ENCODE data around the gene VSIG1.

The VSIG1 gene

GRCh38 chrX:108044554-108045256 is at the start of gene VSIG1:
Gene VSIG1, plus strand, starts transcription at chrX:108045065. Its CDS starts 66 bp downstream, at chrX:108045131.
- no peak for DNase-seq

GRCh38 chrX:107996124-107996523 is 48.7 kb upstream of the VSIG1 start:
- no peak for DNase-seq

- DNase-seq, result peak; percentile 93
Measured at GRCh38 chrX:108000751-108001150, 44.1 kb upstream of the VSIG1 start.

- peak; percentile 78 for DNase-seq
Measured at GRCh38 chrX:108001218-108001814, 43.5 kb upstream of the VSIG1 start.

- no peak for DNase-seq
Measured at GRCh38 chrX:108018656-108019381, 26.0 kb upstream of the VSIG1 start.

GRCh38 chrX:108019382-108019875 is 25.4 kb upstream of the VSIG1 start:
- DNase-seq, result no peak

GRCh38 chrX:108020631-108021030 is 24.2 kb upstream of the VSIG1 start:
- DNase-seq, result peak; percentile 14

- DNase-seq, result no peak
Measured at GRCh38 chrX:108022491-108023089, 22.3 kb upstream of the VSIG1 start.

- DNase-seq, result no peak
Measured at GRCh38 chrX:108025376-108025775, 19.5 kb upstream of the VSIG1 start.

GRCh38 chrX:108025954-108026600 is 18.8 kb upstream of the VSIG1 start:
- no peak for DNase-seq

GRCh38 chrX:108028854-108029253 is 16.0 kb upstream of the VSIG1 start:
- no peak for DNase-seq

- DNase-seq, result no peak
Measured at GRCh38 chrX:108029928-108030711, 14.7 kb upstream of the VSIG1 start.

- no peak for DNase-seq
Measured at GRCh38 chrX:108032944-108033343, 11.9 kb upstream of the VSIG1 start.

- no peak for DNase-seq
Measured at GRCh38 chrX:108033890-108034289, 11.0 kb upstream of the VSIG1 start.

GRCh38 chrX:108034725-108035124 is 10.1 kb upstream of the VSIG1 start:
- no peak for DNase-seq

- no peak for DNase-seq
Measured at GRCh38 chrX:108036298-108036973, 8.4 kb upstream of the VSIG1 start.

- DNase-seq, result no peak
Measured at GRCh38 chrX:108049649-108050048, 4.8 kb downstream of the VSIG1 start.

- DNase-seq, result no peak
Measured at GRCh38 chrX:108053218-108053617, 8.4 kb downstream of the VSIG1 start.

GRCh38 chrX:108055546-108055945 is 10.7 kb downstream of the VSIG1 start:
- no peak for DNase-seq

GRCh38 chrX:108059801-108060200 is 14.9 kb downstream of the VSIG1 start:
- DNase-seq, result no peak

- no peak for DNase-seq
Measured at GRCh38 chrX:108064001-108064400, 19.1 kb downstream of the VSIG1 start.
